Measurements from ENCODE around the gene CYYR1.

The CYYR1 gene

GRCh38 chr21:26421724-26422123, 151.4 kb downstream of the CYYR1 start:
- DNase-seq (ENCODE audit: low read depth): no peak
- TF ChIP-seq, protein P1, sequence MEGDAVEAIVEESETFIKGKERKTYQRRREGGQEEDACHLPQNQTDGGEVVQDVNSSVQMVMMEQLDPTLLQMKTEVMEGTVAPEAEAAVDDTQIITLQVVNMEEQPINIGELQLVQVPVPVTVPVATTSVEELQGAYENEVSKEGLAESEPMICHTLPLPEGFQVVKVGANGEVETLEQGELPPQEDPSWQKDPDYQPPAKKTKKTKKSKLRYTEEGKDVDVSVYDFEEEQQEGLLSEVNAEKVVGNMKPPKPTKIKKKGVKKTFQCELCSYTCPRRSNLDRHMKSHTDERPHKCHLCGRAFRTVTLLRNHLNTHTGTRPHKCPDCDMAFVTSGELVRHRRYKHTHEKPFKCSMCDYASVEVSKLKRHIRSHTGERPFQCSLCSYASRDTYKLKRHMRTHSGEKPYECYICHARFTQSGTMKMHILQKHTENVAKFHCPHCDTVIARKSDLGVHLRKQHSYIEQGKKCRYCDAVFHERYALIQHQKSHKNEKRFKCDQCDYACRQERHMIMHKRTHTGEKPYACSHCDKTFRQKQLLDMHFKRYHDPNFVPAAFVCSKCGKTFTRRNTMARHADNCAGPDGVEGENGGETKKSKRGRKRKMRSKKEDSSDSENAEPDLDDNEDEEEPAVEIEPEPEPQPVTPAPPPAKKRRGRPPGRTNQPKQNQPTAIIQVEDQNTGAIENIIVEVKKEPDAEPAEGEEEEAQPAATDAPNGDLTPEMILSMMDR (IDR thresholded peaks at IDR 0.05; ENCODE audit: low read depth, low read length, missing control alignments): no peak
- H3K4me3 ChIP-seq (ENCODE audit: low read depth, low read length): no peak overlapping the region

Measured in GM12864 (cell line).